ENCODE measurements around the gene CNTNAP5.

The CNTNAP5 gene

DNA sequence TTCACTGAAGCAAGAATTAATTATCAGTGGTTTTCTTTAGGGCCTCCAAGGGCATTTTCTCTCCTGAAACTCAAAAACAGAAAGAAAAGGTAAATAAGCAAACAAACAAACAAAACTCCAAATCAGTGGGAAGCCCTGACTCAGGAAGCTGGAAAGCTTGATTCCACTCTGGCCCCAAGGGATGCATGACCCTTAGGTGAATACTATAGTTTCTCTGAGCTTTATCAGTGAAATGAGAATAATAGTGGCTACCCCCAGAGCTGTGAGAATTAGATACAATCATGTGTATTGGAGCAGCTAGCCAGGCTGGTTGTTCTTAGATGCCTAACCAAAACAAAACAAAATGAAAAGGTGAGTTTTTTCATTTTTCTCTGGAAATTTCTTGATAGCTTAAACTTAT, 585.1 kb downstream of the CNTNAP5 start:
- H3K4me2 ChIP-seq (ENCODE audit: low read length): no peak overlapping the region
- no peaks in the 10 kb centered on the region for H3K4me1 ChIP-seq (ENCODE audit: control insufficient read depth in 1 of 2, insufficient read depth in 2 of 2, low read length in 2 of 2)
- no peaks in the 10 kb centered on the region for H3K36me3 ChIP-seq (ENCODE audit: control insufficient read depth in 1 of 2, insufficient read depth in 2 of 2, low read length in 2 of 2)
- H3K18ac ChIP-seq (ENCODE audit: low read length): no peak overlapping the region
- no peaks in the 10 kb centered on the region for H3K79me1 ChIP-seq (ENCODE audit: low read length)
- no peak overlapping the region for H2BK120ac ChIP-seq (ENCODE audit: insufficient read depth, low read length, poor library complexity)
- no peak overlapping the region for H3K27ac ChIP-seq (ENCODE audit: low read depth, low read length)
- H4K12ac ChIP-seq (ENCODE audit: low read depth, low read length): no peak overlapping the region
- no peaks in the 10 kb centered on the region for H3K79me2 ChIP-seq (ENCODE audit: control insufficient read depth, insufficient read depth, low read length, poor library complexity)
- no peaks in the 10 kb centered on the region for H3K9me3 ChIP-seq (ENCODE audit: insufficient read depth, low read depth, low read length)
- DNase-seq: no peak
- no peak overlapping the region for H4K91ac ChIP-seq (ENCODE audit: low read depth, low read length)
- H3K27me3 ChIP-seq (ENCODE audit: insufficient read depth, low read length): no peaks in the 10 kb centered on the region
- H2AFZ ChIP-seq (ENCODE audit: insufficient read depth, low read length, poor library complexity): no peak overlapping the region
- H3K14ac ChIP-seq (ENCODE audit: low read length): no peak overlapping the region
- H3K4ac ChIP-seq (ENCODE audit: low read depth, low read length): no peak overlapping the region
- H3K9ac ChIP-seq (ENCODE audit: low read length): no peak overlapping the region
- H3K23ac ChIP-seq (ENCODE audit: low read length): no peak overlapping the region
- no peak overlapping the region for H2BK12ac ChIP-seq (ENCODE audit: low read length)
- H3K4me3 ChIP-seq (ENCODE audit: low read depth, low read length): no peak overlapping the region
- no peak overlapping the region for H4K8ac ChIP-seq (ENCODE audit: low read depth, low read length)
- no peak overlapping the region for H2AK5ac ChIP-seq (ENCODE audit: low read length)
- H2BK5ac ChIP-seq (ENCODE audit: low read depth, low read length, poor library complexity): no peak overlapping the region

DNA sequence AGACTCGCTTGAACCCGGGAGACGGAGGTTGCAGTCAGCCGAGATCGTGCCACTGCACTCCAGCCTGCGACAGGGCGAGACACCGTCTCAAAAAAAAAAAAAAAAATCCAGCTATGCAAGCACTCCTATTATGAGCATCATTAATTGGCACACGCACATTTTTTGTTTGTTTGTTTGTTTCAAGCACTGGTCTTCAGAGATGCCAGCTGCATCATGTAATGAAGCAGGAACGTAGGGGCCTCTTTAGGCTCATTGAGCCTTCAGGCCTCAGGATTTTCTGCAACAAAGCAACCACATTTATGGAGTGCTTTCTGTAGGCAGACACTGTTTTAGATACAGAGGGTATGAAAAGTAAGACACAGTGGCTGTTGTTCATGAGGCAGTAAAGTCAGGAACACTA, 585.8 kb downstream of the CNTNAP5 start:
- Histone ChIP-seq H3K18ac (ENCODE audit: low read length) (no peak overlapping the region), H3K9me3 (ENCODE audit: insufficient read depth, low read depth, low read length) (no peaks in the 10 kb centered on the region), H3K4me2 (ENCODE audit: low read length) (no peak overlapping the region), H3K27me3 (ENCODE audit: insufficient read depth, low read length) (no peaks in the 10 kb centered on the region), H3K27ac (ENCODE audit: low read depth, low read length) (no peak overlapping the region), H3K4me1 (ENCODE audit: control insufficient read depth in 1 of 2, insufficient read depth in 2 of 2, low read length in 2 of 2) (no peaks in the 10 kb centered on the region), H3K4ac (ENCODE audit: low read depth, low read length) (no peak overlapping the region), H3K79me1 (ENCODE audit: low read length) (no peaks in the 10 kb centered on the region), H2BK5ac (ENCODE audit: low read depth, low read length, poor library complexity) (no peak overlapping the region), H2AFZ (ENCODE audit: insufficient read depth, low read length, poor library complexity) (no peak overlapping the region), H3K23ac (ENCODE audit: low read length) (no peak overlapping the region), H3K36me3 (ENCODE audit: control insufficient read depth in 1 of 2, insufficient read depth in 2 of 2, low read length in 2 of 2) (no peaks in the 10 kb centered on the region), H3K79me2 (ENCODE audit: control insufficient read depth, insufficient read depth, low read length, poor library complexity) (no peaks in the 10 kb centered on the region), H3K9ac (ENCODE audit: low read length) (no peak overlapping the region), H2AK5ac (ENCODE audit: low read length) (no peak overlapping the region), H3K4me3 (ENCODE audit: low read depth, low read length) (no peak overlapping the region), H3K14ac (ENCODE audit: low read length) (no peak overlapping the region), H4K8ac (ENCODE audit: low read depth, low read length) (no peak overlapping the region), H2BK12ac (ENCODE audit: low read length) (no peak overlapping the region), H4K91ac (ENCODE audit: low read depth, low read length) (no peak overlapping the region), H2BK120ac (ENCODE audit: insufficient read depth, low read length, poor library complexity) (no peak overlapping the region), H4K12ac (ENCODE audit: low read depth, low read length) (no peak overlapping the region)
- DNase-seq: no peak
- no CpG with 5 or more reads among the region's 10 CpGs for WGBS (ENCODE audit: extremely low coverage, insufficient coverage, insufficient read length)

DNA sequence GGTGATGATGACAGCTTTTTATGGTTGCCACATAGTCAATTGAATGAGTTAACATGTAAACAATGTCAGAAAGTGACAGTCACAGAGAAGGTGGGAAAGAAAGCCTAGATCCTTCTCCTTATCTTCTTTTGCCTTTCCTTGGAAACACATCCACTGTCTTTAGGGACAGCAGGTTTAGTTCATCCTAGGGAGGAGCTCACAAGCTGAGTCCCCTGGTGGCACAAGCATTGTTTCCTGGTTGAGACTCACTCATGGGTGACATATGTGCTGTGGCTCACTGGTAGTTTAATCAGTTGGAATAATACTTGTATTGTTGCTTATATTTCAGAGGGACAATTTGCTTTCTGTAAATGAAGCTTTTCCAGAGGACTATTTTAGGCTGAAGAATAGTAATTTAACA, 598.5 kb downstream of the CNTNAP5 start:
- H2AFZ ChIP-seq (ENCODE audit: insufficient read depth, low read length, poor library complexity): no peak overlapping the region
- H3K4me2 ChIP-seq (ENCODE audit: low read length): no peak overlapping the region
- H4K12ac ChIP-seq (ENCODE audit: low read depth, low read length): no peak overlapping the region
- no peak overlapping the region for H3K14ac ChIP-seq (ENCODE audit: low read length)
- H3K18ac ChIP-seq (ENCODE audit: low read length): no peak overlapping the region
- H3K27me3 ChIP-seq (ENCODE audit: insufficient read depth, low read length): no peaks in the 10 kb centered on the region
- no peaks in the 10 kb centered on the region for H3K79me2 ChIP-seq (ENCODE audit: control insufficient read depth, insufficient read depth, low read length, poor library complexity)
- H3K27ac ChIP-seq (ENCODE audit: low read depth, low read length): no peak overlapping the region
- H2BK120ac ChIP-seq (ENCODE audit: insufficient read depth, low read length, poor library complexity): no peak overlapping the region
- no peaks in the 10 kb centered on the region for H3K79me1 ChIP-seq (ENCODE audit: low read length)
- H4K91ac ChIP-seq (ENCODE audit: low read depth, low read length): no peak overlapping the region
- DNase-seq: no peak
- no peak overlapping the region for H3K4ac ChIP-seq (ENCODE audit: low read depth, low read length)
- H4K8ac ChIP-seq (ENCODE audit: low read depth, low read length): no peak overlapping the region
- H3K9me3 ChIP-seq (ENCODE audit: insufficient read depth, low read depth, low read length): peaks cover 1% of the 10 kb centered on the region
- no peak overlapping the region for H2BK5ac ChIP-seq (ENCODE audit: low read depth, low read length, poor library complexity)
- H3K9ac ChIP-seq (ENCODE audit: low read length): no peak overlapping the region
- H3K4me3 ChIP-seq (ENCODE audit: low read depth, low read length): no peak overlapping the region
- H3K4me1 ChIP-seq (ENCODE audit: control insufficient read depth in 1 of 2, insufficient read depth in 2 of 2, low read length in 2 of 2): no peaks in the 10 kb centered on the region
- no peaks in the 10 kb centered on the region for H3K36me3 ChIP-seq (ENCODE audit: control insufficient read depth in 1 of 2, insufficient read depth in 2 of 2, low read length in 2 of 2)
- H3K23ac ChIP-seq (ENCODE audit: low read length): peak overlapping the region; percentile 33
- H2BK12ac ChIP-seq (ENCODE audit: low read length): no peak overlapping the region
- no peak overlapping the region for H2AK5ac ChIP-seq (ENCODE audit: low read length)

DNA sequence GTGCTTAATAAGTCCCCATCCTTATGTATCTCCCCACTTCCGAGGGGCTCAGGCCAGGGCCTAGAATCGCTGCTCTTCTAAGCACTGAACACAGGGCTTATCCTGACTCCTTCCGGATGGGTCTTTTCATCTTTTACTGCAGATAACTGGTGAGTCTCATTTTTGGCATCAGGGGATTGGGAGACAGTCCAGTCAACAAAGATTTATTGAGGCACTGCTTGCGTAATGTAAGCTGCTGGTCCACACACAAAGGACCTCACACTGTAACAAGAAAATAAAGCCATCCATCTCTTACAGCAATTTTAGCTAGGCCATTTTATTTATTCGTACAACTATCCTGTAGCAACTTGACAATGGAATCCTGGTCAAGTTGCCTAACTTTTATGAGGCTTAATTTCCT, 600.5 kb downstream of the CNTNAP5 start:
- Histone ChIP-seq H2AFZ (ENCODE audit: insufficient read depth, low read length, poor library complexity) (no peak overlapping the region), H3K4me1 (ENCODE audit: control insufficient read depth in 1 of 2, insufficient read depth in 2 of 2, low read length in 2 of 2) (no peaks in the 10 kb centered on the region), H3K36me3 (ENCODE audit: control insufficient read depth in 1 of 2, insufficient read depth in 2 of 2, low read length in 2 of 2) (no peaks in the 10 kb centered on the region), H3K79me1 (ENCODE audit: low read length) (no peaks in the 10 kb centered on the region), H2BK5ac (ENCODE audit: low read depth, low read length, poor library complexity) (no peak overlapping the region), H4K8ac (ENCODE audit: low read depth, low read length) (no peak overlapping the region), H3K4ac (ENCODE audit: low read depth, low read length) (no peak overlapping the region), H3K4me2 (ENCODE audit: low read length) (no peak overlapping the region), H3K79me2 (ENCODE audit: control insufficient read depth, insufficient read depth, low read length, poor library complexity) (no peaks in the 10 kb centered on the region), H4K12ac (ENCODE audit: low read depth, low read length) (no peak overlapping the region), H4K91ac (ENCODE audit: low read depth, low read length) (no peak overlapping the region), H3K14ac (ENCODE audit: low read length) (no peak overlapping the region), H2BK120ac (ENCODE audit: insufficient read depth, low read length, poor library complexity) (no peak overlapping the region), H2AK5ac (ENCODE audit: low read length) (no peak overlapping the region), H3K18ac (ENCODE audit: low read length) (no peak overlapping the region), H3K27me3 (ENCODE audit: insufficient read depth, low read length) (no peaks in the 10 kb centered on the region), H3K4me3 (ENCODE audit: low read depth, low read length) (no peak overlapping the region), H3K23ac (ENCODE audit: low read length) (no peak overlapping the region), H2BK12ac (ENCODE audit: low read length) (no peak overlapping the region), H3K9me3 (ENCODE audit: insufficient read depth, low read depth, low read length) (peaks cover 1% of the 10 kb centered on the region), H3K9ac (ENCODE audit: low read length) (no peak overlapping the region), H3K27ac (ENCODE audit: low read depth, low read length) (no peak overlapping the region)
- WGBS (ENCODE audit: extremely low coverage, insufficient coverage, insufficient read length): no CpG with 5 or more reads among the region's 5 CpGs
- no peak for DNase-seq

DNA sequence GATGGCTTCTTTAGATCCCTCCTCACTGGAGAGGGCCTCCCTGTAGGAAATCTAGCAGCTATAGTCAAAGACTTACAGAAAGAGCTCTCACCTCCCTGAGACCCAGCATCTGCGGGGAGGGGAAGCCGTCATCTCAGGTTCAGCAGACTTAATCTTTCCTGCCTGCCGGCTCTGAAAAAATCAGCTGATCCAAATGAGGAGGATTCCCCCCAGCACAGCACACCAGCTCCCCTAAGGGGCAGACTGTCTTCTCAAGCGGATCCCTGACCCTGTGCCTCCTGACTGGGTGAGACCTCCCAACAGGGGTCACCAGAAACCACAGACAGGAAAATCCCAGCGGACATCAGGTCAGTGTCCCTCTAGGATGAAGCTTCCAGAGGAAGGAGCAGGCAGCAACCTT, 601.9 kb downstream of the CNTNAP5 start:
- no peak overlapping the region for H3K4me3 ChIP-seq (ENCODE audit: low read depth, low read length)
- H3K36me3 ChIP-seq (ENCODE audit: control insufficient read depth in 1 of 2, insufficient read depth in 2 of 2, low read length in 2 of 2): no peaks in the 10 kb centered on the region
- no peak overlapping the region for H4K91ac ChIP-seq (ENCODE audit: low read depth, low read length)
- H3K79me2 ChIP-seq (ENCODE audit: control insufficient read depth, insufficient read depth, low read length, poor library complexity): no peaks in the 10 kb centered on the region
- no peaks in the 10 kb centered on the region for H3K4me1 ChIP-seq (ENCODE audit: control insufficient read depth in 1 of 2, insufficient read depth in 2 of 2, low read length in 2 of 2)
- H2BK12ac ChIP-seq (ENCODE audit: low read length): no peak overlapping the region
- H3K79me1 ChIP-seq (ENCODE audit: low read length): no peaks in the 10 kb centered on the region
- no peak overlapping the region for H3K9ac ChIP-seq (ENCODE audit: low read length)
- H4K12ac ChIP-seq (ENCODE audit: low read depth, low read length): no peak overlapping the region
- no peak overlapping the region for H3K23ac ChIP-seq (ENCODE audit: low read length)
- no peak for DNase-seq
- H3K18ac ChIP-seq (ENCODE audit: low read length): no peak overlapping the region
- H4K8ac ChIP-seq (ENCODE audit: low read depth, low read length): no peak overlapping the region
- H2AK5ac ChIP-seq (ENCODE audit: low read length): no peak overlapping the region
- no peak overlapping the region for H2AFZ ChIP-seq (ENCODE audit: insufficient read depth, low read length, poor library complexity)
- no peak overlapping the region for H3K27ac ChIP-seq (ENCODE audit: low read depth, low read length)
- H3K27me3 ChIP-seq (ENCODE audit: insufficient read depth, low read length): no peaks in the 10 kb centered on the region
- H3K14ac ChIP-seq (ENCODE audit: low read length): no peak overlapping the region
- no peak overlapping the region for H3K4me2 ChIP-seq (ENCODE audit: low read length)
- peaks cover 1% of the 10 kb centered on the region for H3K9me3 ChIP-seq (ENCODE audit: insufficient read depth, low read depth, low read length)
- no peak overlapping the region for H3K4ac ChIP-seq (ENCODE audit: low read depth, low read length)
- no peak overlapping the region for H2BK5ac ChIP-seq (ENCODE audit: low read depth, low read length, poor library complexity)
- H2BK120ac ChIP-seq (ENCODE audit: insufficient read depth, low read length, poor library complexity): no peak overlapping the region
- WGBS (ENCODE audit: extremely low coverage, insufficient coverage, insufficient read length): no CpG with 5 or more reads among the region's 5 CpGs
